GM19463 (cell line): Measurements from ENCODE around the gene MRAP2.
"Not testable (repeated sequence)": the region's sequence is repeated elsewhere in the genome, so short reads cannot be mapped to it uniquely, and the experiment has no call there.

Experiments used
- ATAC-seq: cut with Tn5 transposase; IDR thresholded peaks from one replicate; pipeline ENCODE4 v1.9.1; 2021; ENCODE audit warnings: mild to moderate bottlenecking, moderate library complexity; ENCODE audit not compliant: unreplicated experiment

Gene MRAP2

GRCh38 chr6:84027340-84028181, 6.0 kb upstream of the MRAP2 start:
- ATAC-seq, result no peak

GRCh38 chr6:84028350-84028749, 5.2 kb upstream of the MRAP2 start:
- no peak for ATAC-seq

GRCh38 chr6:84032000-84032399, 1.6 kb upstream of the MRAP2 start:
- not testable (repeated sequence) for ATAC-seq

- ATAC-seq, result no peak
Observed at GRCh38 chr6:84035484-84035883, 1.9 kb downstream of the MRAP2 start.

GRCh38 chr6:84037425-84038089, 4.0 kb downstream of the MRAP2 start:
- no peak for ATAC-seq

- ATAC-seq, result no peak
Observed at GRCh38 chr6:84042603-84043002, 9.0 kb downstream of the MRAP2 start.

- ATAC-seq, result no peak
Observed at GRCh38 chr6:84043555-84043954, 10.0 kb downstream of the MRAP2 start.

GRCh38 chr6:84046755-84047154, 13.2 kb downstream of the MRAP2 start:
- no peak for ATAC-seq

- ATAC-seq, result no peak
Observed at GRCh38 chr6:84048588-84048987, 15.0 kb downstream of the MRAP2 start.

GRCh38 chr6:84050408-84050807, 16.8 kb downstream of the MRAP2 start:
- no peak for ATAC-seq

GRCh38 chr6:84052204-84052882, 18.8 kb downstream of the MRAP2 start:
- no peak for ATAC-seq

GRCh38 chr6:84052883-84053241, 19.3 kb downstream of the MRAP2 start:
- no peak for ATAC-seq

- ATAC-seq, result no peak
Observed at GRCh38 chr6:84055647-84056046, 22.1 kb downstream of the MRAP2 start.

GRCh38 chr6:84057908-84058307, 24.3 kb downstream of the MRAP2 start:
- no peak for ATAC-seq

GRCh38 chr6:84059082-84059481, 25.5 kb downstream of the MRAP2 start:
- ATAC-seq, result no peak

GRCh38 chr6:84061174-84061573, 27.6 kb downstream of the MRAP2 start:
- no peak for ATAC-seq

GRCh38 chr6:84061613-84062398, 28.2 kb downstream of the MRAP2 start:
- no peak for ATAC-seq

GRCh38 chr6:84062519-84063154, 29.1 kb downstream of the MRAP2 start:
- no peak for ATAC-seq

- ATAC-seq, result no peak
Observed at GRCh38 chr6:84065693-84066290, 32.2 kb downstream of the MRAP2 start.

- no peak for ATAC-seq
Observed at GRCh38 chr6:84066536-84066935, 33.0 kb downstream of the MRAP2 start.
